ENCODE results near the gene ANXA2.

DNA sequence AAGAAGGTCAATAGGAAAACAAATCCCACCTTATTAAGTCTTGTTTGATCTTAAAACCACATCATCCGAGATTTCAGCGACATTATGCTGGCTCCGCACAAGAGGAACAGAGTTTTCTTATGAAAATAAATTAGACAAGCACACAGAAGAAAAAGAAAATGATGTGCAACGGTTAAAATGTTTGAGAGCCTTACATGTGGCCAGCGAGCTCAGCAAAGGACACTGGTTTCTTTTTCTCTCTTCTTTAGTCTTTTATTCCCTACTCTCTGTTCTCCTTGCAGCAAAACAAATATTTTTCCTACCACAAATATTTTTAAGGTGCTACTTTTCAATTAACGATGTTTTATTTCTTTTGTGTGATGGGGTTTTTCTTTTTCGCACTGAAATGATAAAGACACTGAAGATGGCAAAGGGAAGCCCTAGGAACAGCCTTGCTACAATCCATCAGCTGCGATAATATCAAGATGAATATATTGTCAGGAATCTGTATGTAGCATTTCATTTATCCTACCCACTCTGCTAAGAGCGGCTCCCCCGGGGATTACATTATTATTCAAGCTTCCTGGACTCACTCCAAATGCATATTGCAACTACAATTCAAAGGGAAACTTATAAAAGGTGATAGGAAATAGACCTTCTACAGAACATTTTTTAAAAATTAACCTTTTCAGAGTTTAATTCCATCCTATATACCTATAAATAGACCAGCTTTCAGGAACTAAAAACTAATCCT lies 72.9 kb downstream of the ANXA2 start:
- TF ChIP-seq, protein P1, sequence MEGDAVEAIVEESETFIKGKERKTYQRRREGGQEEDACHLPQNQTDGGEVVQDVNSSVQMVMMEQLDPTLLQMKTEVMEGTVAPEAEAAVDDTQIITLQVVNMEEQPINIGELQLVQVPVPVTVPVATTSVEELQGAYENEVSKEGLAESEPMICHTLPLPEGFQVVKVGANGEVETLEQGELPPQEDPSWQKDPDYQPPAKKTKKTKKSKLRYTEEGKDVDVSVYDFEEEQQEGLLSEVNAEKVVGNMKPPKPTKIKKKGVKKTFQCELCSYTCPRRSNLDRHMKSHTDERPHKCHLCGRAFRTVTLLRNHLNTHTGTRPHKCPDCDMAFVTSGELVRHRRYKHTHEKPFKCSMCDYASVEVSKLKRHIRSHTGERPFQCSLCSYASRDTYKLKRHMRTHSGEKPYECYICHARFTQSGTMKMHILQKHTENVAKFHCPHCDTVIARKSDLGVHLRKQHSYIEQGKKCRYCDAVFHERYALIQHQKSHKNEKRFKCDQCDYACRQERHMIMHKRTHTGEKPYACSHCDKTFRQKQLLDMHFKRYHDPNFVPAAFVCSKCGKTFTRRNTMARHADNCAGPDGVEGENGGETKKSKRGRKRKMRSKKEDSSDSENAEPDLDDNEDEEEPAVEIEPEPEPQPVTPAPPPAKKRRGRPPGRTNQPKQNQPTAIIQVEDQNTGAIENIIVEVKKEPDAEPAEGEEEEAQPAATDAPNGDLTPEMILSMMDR (IDR thresholded peaks at IDR 0.05): no peak
- TF ChIP-seq POLR2A (IDR thresholded peaks at IDR 0.05): no peak
